ENCODE data around the gene ZNF763. TPM values are rescaled to one million over a fixed set of nuclear protein-coding genes. Genes with fewer than 3 reads are reported as not detected.

The ZNF763 gene
- total RNA-seq (1 to 10 TPM; 2.5 to 2.9 TPM), total RNA-seq (0 to 9.3 (median 2.2) reads per million in 172 experiments)
- polyA plus RNA-seq (2013, experiment 1 of 2) = 4.0 TPM
- 4.0 TPM for polyA plus RNA-seq (2013, experiment 2 of 2)

- Mint-ChIP-seq H3K27me3 (no peaks in the 10 kb centered on the region), H3K4me1 (ENCODE audit: low read depth) (peaks cover 27% of the 10 kb centered on the region), H3K9me3 (no peaks in the 10 kb centered on the region), H3K27ac (peak within 1 kb of the TSS; percentile 88), H3K36me3 (ENCODE audit: low read depth) (peaks cover 16% of the 10 kb centered on the region), H3K4me3 (peak within 1 kb of the TSS; percentile 95)
- Histone ChIP-seq H3K27me3 (ENCODE audit: control insufficient read depth in 1 of 2, insufficient read depth in 2 of 2, low read length in 2 of 2) (no peaks in the 10 kb centered on the region), H3K4me3 (ENCODE audit: low read length) (peak within 1 kb of the TSS; percentile 67), H3K9me3 (ENCODE audit: control insufficient read depth in 1 of 2, insufficient read depth in 1 of 2, low read length in 2 of 2) (peaks cover 0 to 3% of the 10 kb centered on the region in 2 experiments), H3K36me3 (ENCODE audit: insufficient read depth, low read length) (no peaks in the 10 kb centered on the region), H3K4me1 (ENCODE audit: insufficient read depth, low read length) (peaks cover 28% of the 10 kb centered on the region), H3K27ac (ENCODE audit: low read depth in 1 of 2, low read length in 2 of 2) (peak within 1 kb of the TSS; percentile 80 to 83)
- TF ChIP-seq CTCF (IDR thresholded peaks at IDR 0.05) = no peak
- intact Hi-C loops (cut with DNase I, micrococcal nuclease) = loop anchor here (1.0 to 10.0 kb wide), 7 partner anchors 23 to 176 kb away; partner anchors contain the start of gene ZNF878 (in 1 of the 2)
- ATAC-seq (ENCODE audit: poor library complexity) = peak; percentile 93
- ChIA-PET CTCF (interaction anchor here (0.6 to 4.1 kb wide), 9 partner anchors 20 to 300 kb away, joined by 3 to 69 read pairs (median 10); partner anchors contain the start of gene ZNF20), POLR2A (interaction anchor here (0.7 to 2.8 kb wide), 8 partner anchors 9 to 826 kb away, joined by 3 to 61 read pairs (median 4); partner anchors contain the start of genes JUNB, ZNF136, ZNF563 and ZNF700)
- DNase-seq = peak; percentile 80 to 95 (median 86)
Observed at GRCh38 chr19:11964858-11965645, at the start of gene ZNF763. TSS of gene ZNF763 (plus strand) at chr19:11965040. CDS start at chr19:11965209, 169 bp downstream.

- no peaks in the 10 kb centered on the region for H3K9me3 Mint-ChIP-seq
- Histone ChIP-seq H3K4me3 (ENCODE audit: low read length) (no peak overlapping the region), H3K27ac (ENCODE audit: low read depth in 1 of 2, low read length in 2 of 2) (no peak overlapping the region), H3K36me3 (ENCODE audit: insufficient read depth, low read length) (no peaks in the 10 kb centered on the region), H3K27me3 (ENCODE audit: control insufficient read depth in 1 of 2, insufficient read depth in 2 of 2, low read length in 2 of 2) (no peaks in the 10 kb centered on the region), H3K9me3 (ENCODE audit: control insufficient read depth in 1 of 2, insufficient read depth in 1 of 2, low read length in 2 of 2) (peaks cover 0 to 3% of the 10 kb centered on the region in 2 experiments), H3K4me1 (ENCODE audit: insufficient read depth, low read length) (peaks cover 33% of the 10 kb centered on the region)
- no peak for DNase-seq
- H3K4me1 Mint-ChIP-seq (ENCODE audit: low read depth) = peaks cover 30% of the 10 kb centered on the region
- intact Hi-C loops (cut with DNase I, micrococcal nuclease) = loop anchor here (2.0 to 5.0 kb wide), 3 partner anchors 41 to 745 kb away; partner anchors contain the start of genes MAN2B1 (in 1 of the 2) and WDR83 (in 1 of the 2)
- no peak for TF ChIP-seq CTCF (IDR thresholded peaks at IDR 0.05)
- H3K27ac Mint-ChIP-seq = no peak overlapping the region
- ATAC-seq (ENCODE audit: poor library complexity) = no peak
- no peak overlapping the region for H3K4me3 Mint-ChIP-seq
- H3K27me3 Mint-ChIP-seq = no peaks in the 10 kb centered on the region
- H3K36me3 Mint-ChIP-seq (ENCODE audit: low read depth) = peaks cover 25% of the 10 kb centered on the region
- POLR2A ChIA-PET = interaction anchor here (1.0 to 4.0 kb wide), 2 partner anchors 42 to 66 kb away, joined by 4 to 65 read pairs; no protein-coding TSS in a partner anchor
- CTCF ChIA-PET = interaction anchor here (1.2 to 3.9 kb wide), 3 partner anchors 42 to 138 kb away, joined by 3 to 79 read pairs (median 25); partner anchors contain the start of gene ZNF763
Observed at GRCh38 chr19:11921852-11922495, 42.9 kb upstream of the ZNF763 start.
